Cardiac muscle cell (in vitro differentiated cells and primary cell): ENCODE results near the gene HIPK3. TPM values are rescaled to one million over a fixed set of nuclear protein-coding genes. Genes with fewer than 3 reads are reported as not detected.
"Not testable (repeated sequence)": the region's sequence is repeated elsewhere in the genome, so short reads cannot be mapped to it uniquely, and the experiment has no call there.

Source experiments
- DNase-seq, 2 donors: peaks; one replicate each; pipeline versions ENCODE4 v3.0.0 to v3.0.0-alpha.2; 2010 to 2017; ENCODE audit warnings: low read depth in 1 of 2, low spot score in 1 of 2
- H3K27ac ChIP-seq: fragments of 200-600 bp; sonication (generic); 2 replicates; pipeline ENCODE4 v1.5.1; 2016
- H3K27me3 ChIP-seq: fragments of 200-600 bp; sonication (generic); 2 replicates; pipeline ENCODE4 v1.6.0; 2016; ENCODE audit warnings: control low read depth
- H3K36me3 ChIP-seq: fragments of 200-600 bp; sonication (generic); 2 replicates; pipeline ENCODE4 v1.5.1; 2016; ENCODE audit warnings: control low read depth
- H3K4me1 ChIP-seq: fragments of 200-600 bp; sonication (generic); 2 replicates; pipeline ENCODE4 v1.8.1; 2017; ENCODE audit warnings: low read depth, mild to moderate bottlenecking, mixed run types
- H3K4me3 ChIP-seq: fragments of 200-600 bp; sonication (generic); 2 replicates; pipeline ENCODE4 v1.5.1; 2016; ENCODE audit warnings: mild to moderate bottlenecking
- H3K9me3 ChIP-seq: fragments of 200-600 bp; sonication (generic); 2 replicates; pipeline ENCODE4 v1.5.1; 2017; ENCODE audit warnings: low read depth, mild to moderate bottlenecking, control low read depth
- polyA plus RNA-seq: library from polyadenylated mRNA; unstranded; fragments of >200 nt; fragmentation: Nextera tagmentation; extraction: Ambion mirVana; gene quantifications from 2 replicates; pipeline ENCODE4 v1.2.1, GENCODE V29; 2016
- total RNA-seq: library from RNA; depleted of rRNA; stranded (reverse); fragments of >200 nt; gene quantifications from 2 replicates; pipeline ENCODE4 v1.2.3, GENCODE V29; 2016
- TF ChIP-seq, protein P1 (sequence below): IDR thresholded peaks from 2 replicates; pipeline ENCODE4 v1.5.1; 2012; ENCODE audit warnings: low read depth, mild to moderate bottlenecking, low read length

Gene HIPK3
- total and polyA plus RNA-seq, 2 experiments from 2014 or later: 56.6 to 179 TPM

DNA sequence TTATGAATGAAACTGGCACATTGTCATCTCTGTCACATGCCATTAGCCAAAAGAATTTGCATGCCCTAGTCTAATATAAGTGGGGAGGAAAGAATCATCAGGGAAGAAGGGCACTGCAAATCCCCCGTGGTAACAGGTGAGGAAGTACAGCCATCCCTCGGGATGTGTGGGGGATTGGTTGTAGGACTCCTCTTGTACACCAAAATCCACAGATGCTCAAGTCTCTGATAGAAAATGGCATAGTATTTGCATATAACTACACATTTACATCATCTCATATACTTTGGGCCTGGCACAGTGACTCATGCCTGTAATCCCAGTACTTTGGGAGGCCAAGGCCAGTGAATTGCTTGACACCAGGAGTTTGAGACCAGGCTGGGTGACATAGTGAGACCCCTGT, 109.7 kb downstream of the HIPK3 start:
- Histone ChIP-seq H3K9me3 (no peaks in the 10 kb centered on the region), H3K4me3 (no peak overlapping the region), H3K27me3 (no peaks in the 10 kb centered on the region), H3K4me1 (no peaks in the 10 kb centered on the region), H3K27ac (no peak overlapping the region), H3K36me3 (no peaks in the 10 kb centered on the region)
- no peak for DNase-seq
- TF ChIP-seq, protein P1, sequence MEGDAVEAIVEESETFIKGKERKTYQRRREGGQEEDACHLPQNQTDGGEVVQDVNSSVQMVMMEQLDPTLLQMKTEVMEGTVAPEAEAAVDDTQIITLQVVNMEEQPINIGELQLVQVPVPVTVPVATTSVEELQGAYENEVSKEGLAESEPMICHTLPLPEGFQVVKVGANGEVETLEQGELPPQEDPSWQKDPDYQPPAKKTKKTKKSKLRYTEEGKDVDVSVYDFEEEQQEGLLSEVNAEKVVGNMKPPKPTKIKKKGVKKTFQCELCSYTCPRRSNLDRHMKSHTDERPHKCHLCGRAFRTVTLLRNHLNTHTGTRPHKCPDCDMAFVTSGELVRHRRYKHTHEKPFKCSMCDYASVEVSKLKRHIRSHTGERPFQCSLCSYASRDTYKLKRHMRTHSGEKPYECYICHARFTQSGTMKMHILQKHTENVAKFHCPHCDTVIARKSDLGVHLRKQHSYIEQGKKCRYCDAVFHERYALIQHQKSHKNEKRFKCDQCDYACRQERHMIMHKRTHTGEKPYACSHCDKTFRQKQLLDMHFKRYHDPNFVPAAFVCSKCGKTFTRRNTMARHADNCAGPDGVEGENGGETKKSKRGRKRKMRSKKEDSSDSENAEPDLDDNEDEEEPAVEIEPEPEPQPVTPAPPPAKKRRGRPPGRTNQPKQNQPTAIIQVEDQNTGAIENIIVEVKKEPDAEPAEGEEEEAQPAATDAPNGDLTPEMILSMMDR: no peak

DNA sequence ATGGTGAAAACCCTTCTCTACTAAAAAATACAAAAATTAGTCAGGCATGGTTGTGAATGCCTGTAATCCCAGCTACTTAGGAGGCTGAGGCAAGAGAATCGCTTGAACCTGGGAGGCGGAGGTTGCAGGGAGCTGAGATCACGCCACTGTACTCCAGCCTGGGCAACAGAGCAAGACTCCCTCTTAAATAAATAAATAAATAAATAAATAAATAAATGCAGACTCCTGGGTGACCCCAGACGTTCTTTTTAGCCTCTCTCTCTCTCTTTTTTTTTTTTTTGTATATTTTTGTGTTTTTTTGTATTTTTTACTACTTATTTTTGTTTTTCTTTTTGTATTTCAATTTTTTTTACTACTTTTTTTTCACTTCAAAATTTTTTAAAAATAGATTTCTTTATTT, 111.3 kb downstream of the HIPK3 start:
- H3K27me3 ChIP-seq, H3K4me1 ChIP-seq, H3K27ac ChIP-seq, H3K36me3 ChIP-seq, DNase-seq, H3K9me3 ChIP-seq, H3K4me3 ChIP-seq: not testable (repeated sequence)

DNA sequence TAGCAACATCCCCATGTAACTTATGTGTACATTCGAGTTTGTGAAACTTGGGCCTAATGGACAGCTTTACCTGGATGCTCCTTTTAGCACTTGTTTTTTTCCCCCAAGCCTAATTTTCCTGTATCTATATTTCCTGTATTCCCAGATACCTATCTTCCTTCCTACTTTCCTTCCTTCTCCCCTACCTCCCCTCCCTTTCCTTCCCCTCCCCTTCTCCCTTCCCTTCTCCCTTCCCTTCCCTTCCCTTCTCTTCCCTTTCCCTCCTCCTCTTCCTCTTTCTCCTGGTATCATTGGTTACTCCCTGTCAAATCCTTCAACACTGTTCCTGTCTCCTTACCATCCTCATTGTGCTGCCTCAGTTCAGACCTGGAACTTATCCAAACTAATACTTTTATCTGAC, 111.8 kb downstream of the HIPK3 start:
- no peaks in the 10 kb centered on the region for H3K36me3 ChIP-seq
- H3K27ac ChIP-seq: no peak overlapping the region
- H3K4me3 ChIP-seq: no peak overlapping the region
- peaks cover 6% of the 10 kb centered on the region for H3K27me3 ChIP-seq
- no peaks in the 10 kb centered on the region for H3K4me1 ChIP-seq
- DNase-seq: no peak
- TF ChIP-seq, protein P1: no peak
- H3K9me3 ChIP-seq: no peaks in the 10 kb centered on the region

DNA sequence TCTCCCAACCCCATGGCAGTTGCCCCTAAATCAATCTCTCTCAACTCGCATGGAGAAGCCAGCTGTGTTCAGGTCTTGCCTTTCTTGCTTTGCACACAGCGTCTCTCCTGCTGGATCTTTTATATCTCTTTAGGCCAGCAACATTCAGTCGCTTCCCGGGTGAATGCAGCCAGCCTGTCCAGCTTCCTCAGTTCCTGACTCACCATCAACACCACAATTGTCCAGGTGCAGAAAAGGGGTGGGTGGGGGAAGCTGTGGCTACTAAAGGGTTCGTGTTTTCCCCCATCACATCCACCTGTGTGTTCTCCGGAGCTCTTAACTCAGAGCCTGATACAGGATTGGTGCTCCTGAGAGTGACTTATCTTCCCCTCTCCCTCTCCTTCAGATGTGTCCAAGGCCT, 116.5 kb downstream of the HIPK3 start:
- TF ChIP-seq, protein P1: no peak
- H3K36me3 ChIP-seq: no peaks in the 10 kb centered on the region
- no peak for DNase-seq
- H3K4me1 ChIP-seq: no peaks in the 10 kb centered on the region
- peaks cover 43% of the 10 kb centered on the region for H3K27me3 ChIP-seq
- H3K27ac ChIP-seq: no peak overlapping the region
- H3K4me3 ChIP-seq: no peak overlapping the region
- no peaks in the 10 kb centered on the region for H3K9me3 ChIP-seq

DNA sequence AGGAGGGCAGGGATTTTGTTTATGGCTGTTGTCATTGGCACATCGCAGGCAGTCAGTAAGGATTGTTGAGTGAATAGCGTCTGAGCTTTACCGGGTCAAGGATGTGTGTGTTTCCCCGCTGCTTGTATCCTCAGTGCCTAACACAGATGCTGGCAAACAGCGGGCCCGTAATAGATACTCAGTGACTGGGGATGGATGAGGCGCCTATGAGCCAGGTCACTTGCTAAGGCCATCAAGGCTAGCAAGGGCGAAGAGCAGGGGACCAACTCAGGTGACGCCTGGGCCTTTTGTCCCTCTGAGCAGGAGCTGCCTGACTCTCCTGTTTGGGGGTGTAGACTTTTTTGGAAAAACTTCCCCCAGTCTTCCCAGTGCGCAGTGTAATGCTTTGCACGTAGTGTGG, 118.1 kb downstream of the HIPK3 start:
- no peak overlapping the region for H3K27ac ChIP-seq
- DNase-seq: no peak
- H3K4me3 ChIP-seq: no peak overlapping the region
- no peaks in the 10 kb centered on the region for H3K36me3 ChIP-seq
- TF ChIP-seq, protein P1: no peak
- no peaks in the 10 kb centered on the region for H3K9me3 ChIP-seq
- no peaks in the 10 kb centered on the region for H3K4me1 ChIP-seq
- H3K27me3 ChIP-seq: peaks cover 49% of the 10 kb centered on the region

DNA sequence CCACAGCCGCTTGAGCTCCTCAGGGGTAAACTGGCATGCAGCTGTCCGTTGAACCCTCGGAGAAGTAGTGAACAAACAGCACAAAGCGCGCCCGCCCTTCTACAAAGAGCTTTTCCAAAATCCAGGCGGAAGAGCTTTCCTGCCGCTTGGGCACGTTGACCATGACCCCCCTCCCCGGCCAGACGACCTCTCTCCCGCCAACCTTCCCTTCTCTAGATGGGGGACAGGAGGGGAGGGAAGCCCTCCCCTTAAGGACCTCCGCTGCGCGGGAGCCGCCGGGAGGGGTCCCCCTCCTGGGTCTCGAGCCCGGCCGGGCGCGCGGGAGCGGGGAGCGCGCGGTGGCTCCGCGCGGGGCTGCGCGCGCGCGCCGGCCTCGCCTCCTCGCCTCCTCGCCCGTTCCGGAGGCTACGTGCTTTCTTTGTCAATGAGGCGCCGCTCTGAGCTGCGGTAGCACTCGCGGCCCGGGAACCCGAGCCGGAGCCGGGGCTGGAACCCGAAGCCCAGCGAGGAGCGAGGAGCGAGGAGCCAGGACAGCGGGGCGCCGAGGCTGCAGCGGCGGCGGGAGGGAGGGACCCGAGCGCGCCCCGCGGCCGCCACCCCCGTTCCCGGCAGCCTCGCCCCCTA, 118.6 kb downstream of the HIPK3 start, which contains the start of gene KIAA1549L:
Gene KIAA1549L, plus strand, starts transcription at position 421 of the 624 bp plus-strand sequence.
- H3K36me3 ChIP-seq: no peaks in the 10 kb centered on the region
- H3K27me3 ChIP-seq: peaks cover 55% of the 10 kb centered on the region
- no peak within 1 kb of the TSS for H3K27ac ChIP-seq
- peak; percentile 34 to 51 for DNase-seq
- peak within 1 kb of the TSS; percentile 74 for H3K4me3 ChIP-seq
- H3K9me3 ChIP-seq: no peaks in the 10 kb centered on the region
- H3K4me1 ChIP-seq: no peaks in the 10 kb centered on the region
- TF ChIP-seq, protein P1: no peak
